LNCAP (cell line): ENCODE data around the gene PTPN1.

Experiments used
- TF ChIP-seq, protein P1 (sequence below): fragments of 450-650 bp; IDR thresholded peaks from 2 replicates; pipeline ENCODE4 v1.5.1; 2017; ENCODE audit warnings: mild to moderate bottlenecking

The PTPN1 gene

DNA sequence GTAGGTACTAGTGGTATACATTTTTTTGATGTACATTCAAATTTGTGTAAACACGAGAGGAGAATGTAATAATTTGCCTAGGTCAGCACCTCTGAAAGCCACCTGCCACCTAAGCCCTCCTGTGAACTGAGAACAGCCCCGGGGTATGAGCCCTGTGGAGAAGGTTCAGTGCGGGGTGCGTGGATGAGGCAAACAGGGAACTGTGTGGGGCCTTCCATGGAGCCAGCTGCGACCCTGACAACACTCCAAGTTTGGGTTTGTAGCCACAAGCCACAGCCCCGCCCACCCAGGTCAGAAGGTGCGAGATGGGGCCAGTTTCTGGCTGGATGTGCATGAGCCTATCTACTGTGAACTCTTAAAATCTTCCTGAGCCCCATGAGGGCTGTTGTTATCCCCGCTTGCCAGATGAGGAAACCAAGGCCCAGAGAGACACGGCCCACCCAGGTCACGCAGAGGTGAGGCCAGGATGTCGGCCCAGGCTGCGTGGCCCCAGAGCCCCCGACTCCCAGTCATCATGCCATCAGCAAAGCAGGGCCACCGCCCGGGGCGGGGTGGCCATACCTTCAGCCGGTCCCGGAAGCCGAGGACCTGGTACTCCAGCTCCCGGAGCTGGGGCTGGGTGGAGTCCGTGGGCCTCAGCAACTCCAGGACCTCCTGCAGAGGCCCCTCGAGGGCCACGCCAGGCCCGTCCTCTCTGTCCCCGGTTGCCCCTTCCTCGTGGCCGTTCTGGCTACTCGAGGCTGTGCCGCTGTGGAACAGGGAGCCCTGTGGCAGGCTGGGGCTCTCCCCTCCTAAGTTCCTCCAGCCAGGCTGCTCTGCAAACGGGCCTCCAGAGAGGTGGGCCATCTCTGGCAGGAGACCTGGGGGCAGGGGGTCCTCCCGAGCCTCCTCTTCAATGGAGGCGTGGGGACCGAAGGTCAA, 91.6 kb downstream of the PTPN1 start:
- TF ChIP-seq, protein P1, sequence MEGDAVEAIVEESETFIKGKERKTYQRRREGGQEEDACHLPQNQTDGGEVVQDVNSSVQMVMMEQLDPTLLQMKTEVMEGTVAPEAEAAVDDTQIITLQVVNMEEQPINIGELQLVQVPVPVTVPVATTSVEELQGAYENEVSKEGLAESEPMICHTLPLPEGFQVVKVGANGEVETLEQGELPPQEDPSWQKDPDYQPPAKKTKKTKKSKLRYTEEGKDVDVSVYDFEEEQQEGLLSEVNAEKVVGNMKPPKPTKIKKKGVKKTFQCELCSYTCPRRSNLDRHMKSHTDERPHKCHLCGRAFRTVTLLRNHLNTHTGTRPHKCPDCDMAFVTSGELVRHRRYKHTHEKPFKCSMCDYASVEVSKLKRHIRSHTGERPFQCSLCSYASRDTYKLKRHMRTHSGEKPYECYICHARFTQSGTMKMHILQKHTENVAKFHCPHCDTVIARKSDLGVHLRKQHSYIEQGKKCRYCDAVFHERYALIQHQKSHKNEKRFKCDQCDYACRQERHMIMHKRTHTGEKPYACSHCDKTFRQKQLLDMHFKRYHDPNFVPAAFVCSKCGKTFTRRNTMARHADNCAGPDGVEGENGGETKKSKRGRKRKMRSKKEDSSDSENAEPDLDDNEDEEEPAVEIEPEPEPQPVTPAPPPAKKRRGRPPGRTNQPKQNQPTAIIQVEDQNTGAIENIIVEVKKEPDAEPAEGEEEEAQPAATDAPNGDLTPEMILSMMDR: no peak

DNA sequence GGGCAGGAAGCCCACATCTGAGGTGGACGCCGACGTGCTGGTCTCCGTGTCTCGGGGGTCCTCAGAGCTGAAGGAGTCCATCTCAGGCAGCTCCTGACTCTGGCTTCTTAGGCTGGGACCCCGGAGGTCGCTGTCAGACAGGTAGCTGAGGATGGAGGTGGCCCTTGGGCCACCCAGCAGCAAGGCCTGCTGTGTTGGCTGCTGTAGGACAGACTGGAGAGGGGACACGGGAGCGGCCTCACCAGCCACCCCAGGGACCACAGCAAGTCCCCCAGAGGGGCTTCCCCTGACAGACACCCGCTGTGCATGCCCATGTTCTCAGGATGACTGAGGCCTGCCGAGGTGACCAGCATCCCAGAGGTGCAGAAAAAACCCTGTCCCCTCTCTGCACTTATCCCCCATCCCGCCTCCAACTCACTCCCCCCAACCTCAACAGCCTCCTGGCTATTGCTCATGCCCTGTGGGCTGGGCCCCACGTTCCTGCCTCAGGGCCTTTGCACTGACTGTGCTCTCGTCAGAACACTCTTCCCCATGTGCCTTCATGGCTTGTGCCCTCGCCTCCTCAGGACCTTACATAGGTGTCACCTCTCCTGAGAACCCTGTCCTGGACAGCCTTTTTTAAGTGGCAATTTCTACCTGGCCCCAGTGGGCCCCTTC, 92.4 kb downstream of the PTPN1 start:
- TF ChIP-seq, protein P1: no peak

DNA sequence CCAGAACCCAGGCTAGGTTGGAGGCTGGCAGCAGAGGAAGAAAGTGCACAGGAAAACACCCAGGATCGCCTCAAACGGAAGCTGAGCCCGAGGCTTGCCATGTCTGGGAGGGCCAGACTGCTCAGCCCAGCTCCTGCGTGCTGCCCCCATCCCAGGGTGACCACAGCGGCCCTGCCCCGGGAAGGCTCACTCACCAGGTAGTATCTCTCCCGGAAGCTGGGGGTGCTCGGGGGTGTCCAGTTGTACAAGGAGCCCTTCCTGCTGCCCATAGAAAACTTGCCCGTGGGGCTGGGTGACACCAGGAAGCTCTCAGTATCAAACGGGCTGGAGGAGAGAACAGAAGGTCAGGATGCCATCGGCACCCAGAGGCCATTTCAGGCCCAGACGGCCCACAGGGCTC, 94.3 kb downstream of the PTPN1 start:
- TF ChIP-seq, protein P1: no peak

DNA sequence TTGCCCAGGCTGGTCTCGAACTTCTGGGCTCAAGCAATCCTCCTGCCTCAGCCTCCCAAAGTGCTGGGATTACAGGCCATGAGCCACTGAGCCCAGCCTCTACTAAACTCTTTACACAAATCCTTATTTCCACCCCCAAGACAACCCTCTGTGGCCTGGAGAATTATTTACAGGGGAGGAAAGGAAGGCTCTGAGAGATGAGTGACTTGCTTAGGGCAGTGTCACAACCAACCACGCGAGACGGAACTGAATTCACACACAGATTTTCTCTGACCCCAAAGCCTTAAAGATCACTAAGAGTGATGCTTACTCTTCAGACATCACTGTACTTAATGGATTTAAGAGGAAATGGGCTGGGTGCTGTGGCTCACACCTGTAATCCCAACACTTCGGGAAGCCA, 95.0 kb downstream of the PTPN1 start:
- TF ChIP-seq, protein P1: no peak

DNA sequence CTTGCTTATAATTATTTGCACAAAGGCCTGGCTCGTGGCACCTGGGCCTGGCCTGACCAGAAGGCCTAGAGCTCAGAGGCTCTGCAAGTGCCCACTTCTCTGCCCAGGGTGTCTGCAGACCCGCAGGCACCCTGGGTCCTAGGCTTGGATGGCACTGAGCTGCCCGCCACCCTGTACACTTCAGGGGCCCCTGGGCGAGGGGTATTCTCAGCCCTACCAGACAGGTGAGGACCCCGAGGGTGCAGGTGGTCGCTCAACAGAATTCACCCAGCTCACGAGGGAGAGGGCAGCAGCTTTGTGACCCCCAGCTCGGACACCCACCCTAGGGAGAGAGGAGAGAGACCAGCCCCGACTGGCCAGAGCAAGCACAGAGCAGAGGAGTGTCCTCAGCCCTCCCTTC, 97.3 kb downstream of the PTPN1 start:
- TF ChIP-seq, protein P1: no peak

DNA sequence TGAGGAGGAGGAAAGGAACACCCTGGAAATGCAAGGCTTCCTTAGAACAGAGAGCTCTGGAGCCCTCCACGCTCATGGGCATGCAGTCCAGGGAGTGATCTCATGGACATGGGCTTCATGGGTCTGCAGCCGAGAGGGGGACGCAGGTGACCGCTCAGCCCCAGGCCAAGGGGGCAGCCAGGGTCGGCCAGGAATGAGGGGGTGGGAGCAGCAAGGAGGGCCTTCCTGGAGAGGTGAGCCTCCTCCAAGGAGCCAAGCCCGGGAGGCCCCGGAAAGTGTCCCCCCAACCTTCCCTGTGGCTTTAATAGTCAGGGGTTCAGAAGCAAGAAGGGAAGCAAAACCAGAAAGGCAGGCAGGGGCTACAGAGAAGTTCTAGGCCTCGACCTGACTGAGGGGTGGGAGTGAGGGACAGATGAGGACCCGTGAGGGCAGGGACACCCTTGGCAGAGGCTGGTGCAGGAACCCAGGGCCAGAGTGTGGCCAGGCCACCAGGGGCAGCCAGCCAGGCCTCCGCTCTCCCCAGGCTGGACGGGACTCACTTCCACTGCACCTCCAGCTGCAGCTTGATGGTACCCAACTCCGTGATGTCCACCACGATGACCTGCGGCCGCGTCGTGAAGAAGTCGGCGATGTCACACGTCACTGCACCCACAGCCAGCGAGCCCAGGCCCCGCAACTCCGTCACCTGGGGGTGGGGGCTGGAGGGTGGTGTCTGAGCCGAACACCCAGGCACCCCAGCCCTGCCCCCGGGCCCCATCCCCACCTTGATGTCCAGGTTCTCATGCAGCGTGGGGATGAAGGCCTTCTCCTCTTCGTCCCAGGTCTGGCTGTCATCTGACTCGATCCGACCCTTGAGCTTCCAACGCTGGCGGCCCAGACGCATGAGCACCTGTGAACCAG, 97.9 kb downstream of the PTPN1 start:
- TF ChIP-seq, protein P1: no peak

DNA sequence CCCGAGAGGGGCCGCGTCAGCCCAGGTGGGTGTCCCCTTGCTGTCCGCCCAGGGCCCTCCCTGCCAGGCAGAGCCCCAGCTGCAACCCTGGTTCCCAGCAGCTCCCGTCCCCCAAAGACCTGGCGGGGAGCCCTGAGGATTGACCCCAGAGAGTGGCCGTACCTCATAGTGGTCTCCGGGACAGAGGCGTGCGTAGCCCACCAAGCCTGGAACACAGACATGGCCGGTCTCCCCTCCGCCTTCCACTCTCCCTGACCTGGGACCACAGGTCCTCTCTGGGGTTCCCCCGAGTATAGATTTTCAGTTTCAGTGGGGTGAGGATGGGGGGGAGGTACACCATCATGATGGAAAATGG, 98.5 kb downstream of the PTPN1 start:
- TF ChIP-seq, protein P1: no peak
